SK-N-SH treated with all-trans-retinoic acid at 6 μM for 48 hours (cell line): ENCODE results near the gene TNFRSF18.

Experiments used
- ATAC-seq: fragments of 200-7000 bp; cut with Tn5 transposase; 3 replicates; pipeline ENCODE4 v1.9.1; 2020; ENCODE audit warnings: mild to moderate bottlenecking, moderate library complexity
- ARNTL ChIP-seq: fragments of 450-650 bp; formaldehyde crosslinking; IDR thresholded peaks from 2 replicates; pipeline ENCODE4 v1.5.0; 2020; ENCODE audit warnings: low read depth, mild to moderate bottlenecking, moderate library complexity, borderline replicate concordance
- BACH2 ChIP-seq: fragments of 250-450 bp; sonication (Bioruptor Pico); IDR thresholded peaks from 2 replicates; pipeline ENCODE4 v1.9.0; 2021; ENCODE audit warnings: mild to moderate bottlenecking, borderline replicate concordance
- ESRRG ChIP-seq: fragments of 250-450 bp; sonication (Bioruptor Pico); IDR thresholded peaks from 2 replicates; pipeline ENCODE4 v1.6.1; 2021; ENCODE audit warnings: mild to moderate bottlenecking
- GLIS3 ChIP-seq: fragments of 250-450 bp; sonication (Bioruptor Pico); IDR thresholded peaks from 2 replicates; pipeline ENCODE4 v1.5.0; 2020; ENCODE audit warnings: mild to moderate bottlenecking, moderate library complexity
- OSR1 ChIP-seq: fragments of 250-450 bp; sonication (Bioruptor Pico); IDR thresholded peaks from 2 replicates; pipeline ENCODE4 v1.8.0; 2022; ENCODE audit warnings: moderate library complexity, mild to moderate bottlenecking, inconsistent platforms
- POU6F1 ChIP-seq: fragments of 250-450 bp; sonication (Bioruptor Pico); IDR thresholded peaks from 2 replicates; pipeline ENCODE4 v1.8.0; 2021; ENCODE audit warnings: low read depth, mild to moderate bottlenecking, moderate library complexity, borderline replicate concordance
- PPARA ChIP-seq: fragments of 250-450 bp; sonication (Bioruptor Pico); IDR thresholded peaks from 2 replicates; pipeline ENCODE4 v1.5.0; 2020; ENCODE audit warnings: mild to moderate bottlenecking, borderline replicate concordance
- RARB ChIP-seq: fragments of 250-450 bp; sonication (Bioruptor Pico); IDR thresholded peaks from 2 replicates; pipeline ENCODE4 v1.8.0; 2021; ENCODE audit warnings: mild to moderate bottlenecking, moderate library complexity
- SNAI2 ChIP-seq: fragments of 250-450 bp; sonication (Bioruptor Pico); IDR thresholded peaks from 2 replicates; pipeline ENCODE4 v1.5.0; 2020; ENCODE audit warnings: mild to moderate bottlenecking, moderate library complexity
- TCF4 ChIP-seq: fragments of 250-450 bp; sonication (Bioruptor Pico); IDR thresholded peaks from 2 replicates; pipeline ENCODE4 v1.8.0; 2021; ENCODE audit warnings: mild to moderate bottlenecking, moderate library complexity, borderline replicate concordance
- TOX ChIP-seq: fragments of 250-450 bp; sonication (Bioruptor Pico); IDR thresholded peaks from 2 replicates; pipeline ENCODE4 v1.8.0; 2021; ENCODE audit warnings: mild to moderate bottlenecking, moderate library complexity, borderline replicate concordance
- TSHZ2 ChIP-seq: fragments of 250-450 bp; sonication (Bioruptor Pico); IDR thresholded peaks from 2 replicates; pipeline ENCODE4 v1.5.0; 2020; ENCODE audit warnings: mild to moderate bottlenecking, moderate library complexity
- ZC3H10 ChIP-seq: fragments of 250-450 bp; sonication (Bioruptor Pico); IDR thresholded peaks from 2 replicates; pipeline ENCODE4 v1.5.1; 2021; ENCODE audit warnings: mild to moderate bottlenecking, moderate library complexity
- ZFP3 ChIP-seq: fragments of 250-450 bp; sonication (Bioruptor Pico); IDR thresholded peaks from 2 replicates; pipeline ENCODE4 v1.5.0; 2020; ENCODE audit warnings: mild to moderate bottlenecking, moderate library complexity
- ZFP30 ChIP-seq: fragments of 450-650 bp; formaldehyde crosslinking; IDR thresholded peaks from 2 replicates; pipeline ENCODE4 v1.5.0; 2022; ENCODE audit warnings: mild to moderate bottlenecking, moderate library complexity
- ZNF70 ChIP-seq: fragments of 450-650 bp; formaldehyde crosslinking; IDR thresholded peaks from 2 replicates; pipeline ENCODE4 v1.5.0; 2020; ENCODE audit warnings: mild to moderate bottlenecking, moderate library complexity
- ZNF8 ChIP-seq: fragments of 450-650 bp; formaldehyde crosslinking; IDR thresholded peaks from 2 replicates; pipeline ENCODE4 v1.5.0; 2020; ENCODE audit warnings: mild to moderate bottlenecking, moderate library complexity
- TF ChIP-seq, protein P1 (sequence below): fragments of 250-450 bp; sonication (Bioruptor Pico); IDR thresholded peaks from 2 replicates; pipeline ENCODE4 v1.8.0; 2020; ENCODE audit warnings: mild to moderate bottlenecking, moderate library complexity, borderline replicate concordance
- TF ChIP-seq, protein P2 (sequence below): fragments of 250-450 bp; sonication (Bioruptor Pico); IDR thresholded peaks from 2 replicates; pipeline ENCODE4 v1.5.1; 2021; ENCODE audit warnings: mild to moderate bottlenecking, moderate library complexity
- TF ChIP-seq, protein P3 (sequence below): fragments of 250-450 bp; sonication (Bioruptor Pico); IDR thresholded peaks from 2 replicates; pipeline ENCODE4 v1.5.1; 2020; ENCODE audit warnings: low read depth, mild to moderate bottlenecking, moderate library complexity

TNFRSF18 gene

GRCh38 chr1:1223321-1223720 lies 16.9 kb upstream of the TNFRSF18 start:
- ATAC-seq: no peak

DNA sequence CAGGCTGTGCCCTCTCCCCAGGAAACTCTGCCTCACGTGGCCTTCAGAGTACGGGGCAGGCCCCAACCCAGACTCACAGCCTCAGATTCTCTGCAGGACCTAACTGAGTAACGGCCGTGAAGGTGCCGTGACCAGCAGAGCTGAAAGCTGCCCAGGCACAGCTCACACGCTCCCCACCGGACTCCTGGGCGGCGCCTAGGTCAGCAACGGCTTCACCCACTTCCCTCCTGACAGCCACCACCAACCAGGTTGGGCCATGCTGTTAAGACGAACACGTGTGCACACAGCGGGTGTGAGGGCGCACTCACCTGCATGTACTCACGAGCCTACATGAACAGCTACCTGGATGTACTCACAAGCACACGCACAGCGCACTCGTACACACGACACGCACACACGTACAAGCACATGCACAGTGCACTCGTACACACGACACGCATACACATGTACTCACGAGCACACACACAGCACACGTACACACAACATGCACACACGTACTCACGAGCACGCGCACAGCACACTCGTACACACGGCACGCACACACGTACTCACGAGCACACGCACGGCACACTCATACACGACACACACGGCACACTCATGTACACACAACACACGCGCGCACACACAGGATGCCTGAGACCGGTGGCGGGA lies 16.3 kb upstream of the TNFRSF18 start:
- TF ChIP-seq, protein P1, sequence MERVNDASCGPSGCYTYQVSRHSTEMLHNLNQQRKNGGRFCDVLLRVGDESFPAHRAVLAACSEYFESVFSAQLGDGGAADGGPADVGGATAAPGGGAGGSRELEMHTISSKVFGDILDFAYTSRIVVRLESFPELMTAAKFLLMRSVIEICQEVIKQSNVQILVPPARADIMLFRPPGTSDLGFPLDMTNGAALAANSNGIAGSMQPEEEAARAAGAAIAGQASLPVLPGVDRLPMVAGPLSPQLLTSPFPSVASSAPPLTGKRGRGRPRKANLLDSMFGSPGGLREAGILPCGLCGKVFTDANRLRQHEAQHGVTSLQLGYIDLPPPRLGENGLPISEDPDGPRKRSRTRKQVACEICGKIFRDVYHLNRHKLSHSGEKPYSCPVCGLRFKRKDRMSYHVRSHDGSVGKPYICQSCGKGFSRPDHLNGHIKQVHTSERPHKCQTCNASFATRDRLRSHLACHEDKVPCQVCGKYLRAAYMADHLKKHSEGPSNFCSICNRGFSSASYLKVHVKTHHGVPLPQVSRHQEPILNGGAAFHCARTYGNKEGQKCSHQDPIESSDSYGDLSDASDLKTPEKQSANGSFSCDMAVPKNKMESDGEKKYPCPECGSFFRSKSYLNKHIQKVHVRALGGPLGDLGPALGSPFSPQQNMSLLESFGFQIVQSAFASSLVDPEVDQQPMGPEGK: no peak
- TF ChIP-seq, protein P2, sequence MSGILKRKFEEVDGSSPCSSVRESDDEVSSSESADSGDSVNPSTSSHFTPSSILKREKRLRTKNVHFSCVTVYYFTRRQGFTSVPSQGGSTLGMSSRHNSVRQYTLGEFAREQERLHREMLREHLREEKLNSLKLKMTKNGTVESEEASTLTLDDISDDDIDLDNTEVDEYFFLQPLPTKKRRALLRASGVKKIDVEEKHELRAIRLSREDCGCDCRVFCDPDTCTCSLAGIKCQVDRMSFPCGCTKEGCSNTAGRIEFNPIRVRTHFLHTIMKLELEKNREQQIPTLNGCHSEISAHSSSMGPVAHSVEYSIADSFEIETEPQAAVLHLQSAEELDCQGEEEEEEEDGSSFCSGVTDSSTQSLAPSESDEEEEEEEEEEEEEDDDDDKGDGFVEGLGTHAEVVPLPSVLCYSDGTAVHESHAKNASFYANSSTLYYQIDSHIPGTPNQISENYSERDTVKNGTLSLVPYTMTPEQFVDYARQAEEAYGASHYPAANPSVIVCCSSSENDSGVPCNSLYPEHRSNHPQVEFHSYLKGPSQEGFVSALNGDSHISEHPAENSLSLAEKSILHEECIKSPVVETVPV (CRISPR knock-in tag): no peak
- no peak for TF ChIP-seq TOX
- TF ChIP-seq ZFP30 (CRISPR knock-in tag): no peak
- TF ChIP-seq ESRRG (CRISPR knock-in tag): no peak
- no peak for TF ChIP-seq GLIS3
- no peak for TF ChIP-seq POU6F1 (CRISPR knock-in tag)
- TF ChIP-seq, protein P3, sequence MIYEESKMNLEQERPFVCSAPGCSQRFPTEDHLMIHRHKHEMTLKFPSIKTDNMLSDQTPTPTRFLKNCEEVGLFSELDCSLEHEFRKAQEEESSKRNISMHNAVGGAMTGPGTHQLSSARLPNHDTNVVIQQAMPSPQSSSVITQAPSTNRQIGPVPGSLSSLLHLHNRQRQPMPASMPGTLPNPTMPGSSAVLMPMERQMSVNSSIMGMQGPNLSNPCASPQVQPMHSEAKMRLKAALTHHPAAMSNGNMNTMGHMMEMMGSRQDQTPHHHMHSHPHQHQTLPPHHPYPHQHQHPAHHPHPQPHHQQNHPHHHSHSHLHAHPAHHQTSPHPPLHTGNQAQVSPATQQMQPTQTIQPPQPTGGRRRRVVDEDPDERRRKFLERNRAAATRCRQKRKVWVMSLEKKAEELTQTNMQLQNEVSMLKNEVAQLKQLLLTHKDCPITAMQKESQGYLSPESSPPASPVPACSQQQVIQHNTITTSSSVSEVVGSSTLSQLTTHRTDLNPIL: no peak
- no peak for TF ChIP-seq PPARA (CRISPR knock-in tag)
- TF ChIP-seq, all 23 proteins: peak for 0
- ATAC-seq: no peak

More at GRCh38 chr1:1223321-1223720, 16.9 kb upstream of the TNFRSF18 start:
- no peak for TF ChIP-seq ZFP3 (CRISPR knock-in tag)
- TF ChIP-seq TCF4: no peak

- ATAC-seq: no peak
- TF ChIP-seq TCF4 (no peak), OSR1 (no peak), ZFP30 (CRISPR knock-in tag) (no peak), TSHZ2 (CRISPR knock-in tag) (no peak), ZC3H10 (CRISPR knock-in tag) (no peak), POU6F1 (CRISPR knock-in tag) (no peak), SNAI2 (no peak), ARNTL (no peak), BACH2 (CRISPR knock-in tag) (no peak), GLIS3 (no peak), ZNF8 (CRISPR knock-in tag) (no peak), ZNF70 (CRISPR knock-in tag) (no peak), RARB (CRISPR knock-in tag) (no peak)
- TF ChIP-seq, protein P3: no peak
Observed at GRCh38 chr1:1221887-1222574, 15.6 kb upstream of the TNFRSF18 start.
